ENCODE results near the gene LILRA5.
"Not testable (repeated sequence)": the region's sequence is repeated elsewhere in the genome, so short reads cannot be mapped to it uniquely, and the experiment has no call there.

LILRA5 gene

GRCh38 chr19:54280025-54280424, 32.9 kb downstream of the LILRA5 start:
- not testable (repeated sequence) for FAIRE-seq; DNase-seq (ENCODE audit: extremely low spot score, insufficient read length, low read depth)

- DNase-seq (ENCODE audit: extremely low spot score, insufficient read length, low read depth): no peak
- no peak for FAIRE-seq
These were observed 33.5 kb downstream of the LILRA5 start for GRCh38 chr19:54279406-54279962.

DNA sequence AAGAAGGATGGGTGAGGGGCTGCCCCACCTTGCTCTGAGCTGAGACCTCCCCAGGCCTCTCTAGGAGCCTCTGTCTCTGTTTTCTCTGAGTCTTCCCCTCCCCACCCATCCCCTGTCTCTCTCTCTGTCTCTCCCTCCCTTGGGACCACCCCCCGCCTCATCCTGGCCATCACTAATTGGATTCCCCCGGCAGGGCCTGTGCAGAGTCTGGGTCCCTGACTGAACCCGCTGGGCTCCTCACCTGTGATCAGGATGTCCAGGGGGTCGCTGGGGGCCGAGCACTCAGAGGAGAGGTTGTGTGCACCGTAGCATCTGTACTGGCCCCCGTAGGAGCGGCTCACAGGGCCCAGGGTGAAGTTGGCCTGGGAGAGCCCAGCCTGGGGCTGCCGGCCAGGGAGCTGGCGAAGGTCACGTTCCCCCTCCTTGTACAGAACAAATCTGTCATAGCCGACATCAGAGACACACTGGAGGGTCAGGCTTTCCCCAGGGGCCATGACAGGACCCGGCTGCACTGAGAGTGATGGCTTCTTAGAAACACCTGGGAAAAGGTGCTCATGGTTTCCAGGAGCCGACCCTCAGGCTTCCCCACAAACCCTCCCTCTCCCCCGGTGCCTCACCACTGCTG, 34.3 kb downstream of the LILRA5 start:
- not testable (repeated sequence) for DNase-seq (ENCODE audit: extremely low spot score, insufficient read length, low read depth); FAIRE-seq

DNA sequence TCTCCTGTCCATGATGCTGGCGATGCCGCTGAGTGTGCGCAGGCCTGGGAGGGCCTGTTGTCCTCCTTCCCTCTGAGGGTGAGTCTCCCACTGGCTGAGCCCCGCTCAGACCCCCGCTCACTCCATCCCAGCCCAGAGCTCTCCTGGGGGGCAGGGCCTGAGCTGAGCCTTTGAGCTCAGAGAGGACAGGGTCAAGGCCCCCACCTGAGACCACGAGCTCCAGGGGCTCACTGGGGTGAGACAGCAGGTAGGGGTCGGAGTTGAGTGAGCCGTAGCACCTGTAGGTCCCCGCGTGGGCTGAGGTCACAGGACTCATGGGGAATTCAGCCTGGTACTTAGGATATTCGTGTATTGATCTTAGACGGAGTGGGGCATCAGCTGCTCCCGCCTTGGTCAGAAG, 34.9 kb downstream of the LILRA5 start:
- FAIRE-seq; DNase-seq (ENCODE audit: extremely low spot score, insufficient read length, low read depth): not testable (repeated sequence)

GRCh38 chr19:54277111-54277615, 35.8 kb downstream of the LILRA5 start:
- DNase-seq (ENCODE audit: extremely low spot score, insufficient read length, low read depth); FAIRE-seq: not testable (repeated sequence)

DNA sequence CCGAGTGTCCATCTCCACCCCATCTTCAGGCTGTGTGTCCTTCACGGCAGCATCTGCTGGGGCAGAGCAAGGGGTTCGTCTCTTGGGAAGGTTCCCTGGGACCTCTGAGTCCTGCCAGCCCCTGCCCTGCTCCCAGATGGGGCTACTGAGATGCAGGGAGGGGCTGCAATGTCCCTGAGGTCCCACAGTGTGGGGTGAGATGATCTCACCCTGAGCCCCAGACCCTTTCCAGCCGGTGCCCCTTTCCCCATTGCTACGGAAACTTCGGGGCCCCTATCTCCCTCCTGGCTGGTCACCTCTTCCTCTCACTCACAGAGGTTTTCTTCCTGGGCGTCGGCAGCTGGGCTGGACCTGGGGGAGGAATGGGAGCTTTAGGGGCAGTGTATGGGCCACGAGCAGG, 37.0 kb downstream of the LILRA5 start:
- DNase-seq (ENCODE audit: extremely low spot score, insufficient read length, low read depth): no peak
- no peak for FAIRE-seq

GRCh38 chr19:54274516-54274915, 38.5 kb downstream of the LILRA5 start:
- FAIRE-seq; DNase-seq (ENCODE audit: extremely low spot score, insufficient read length, low read depth): not testable (repeated sequence)

- FAIRE-seq: no peak
These were observed 39.1 kb downstream of the LILRA5 start for GRCh38 chr19:54273821-54274220.

GRCh38 chr19:54272181-54272580, 40.8 kb downstream of the LILRA5 start:
- not testable (repeated sequence) for FAIRE-seq; DNase-seq (ENCODE audit: extremely low spot score, insufficient read length, low read depth)

More at GRCh38 chr19:54273821-54274220, 39.1 kb downstream of the LILRA5 start:
- DNase-seq (ENCODE audit: extremely low spot score, insufficient read length, low read depth): no peak

DNA sequence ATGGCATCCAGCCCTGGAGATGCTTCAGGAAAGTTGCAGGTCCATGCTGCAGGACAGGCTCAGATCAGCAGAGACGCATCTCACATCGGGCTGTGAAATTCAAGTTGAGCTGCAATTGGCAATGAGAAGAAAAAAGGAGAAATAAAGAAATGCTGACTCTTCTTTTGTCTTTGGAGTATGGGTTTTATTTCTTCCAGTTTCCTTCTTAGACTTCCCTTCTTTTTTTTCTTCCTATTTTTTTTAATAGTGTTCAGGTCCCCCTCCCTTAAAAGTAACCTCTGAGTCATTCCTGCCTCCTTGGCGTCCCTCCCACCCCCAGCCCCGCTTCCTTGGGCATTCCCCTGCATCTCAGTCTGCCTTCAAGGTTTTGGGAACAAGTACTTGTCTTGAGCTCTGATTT, 41.4 kb downstream of the LILRA5 start:
- DNase-seq (ENCODE audit: extremely low spot score, insufficient read length, low read depth); FAIRE-seq: not testable (repeated sequence)

- no peak for DNase-seq (ENCODE audit: extremely low spot score, insufficient read length, low read depth)
- FAIRE-seq: no peak
These were observed 41.9 kb downstream of the LILRA5 start for GRCh38 chr19:54271106-54271505.

DNA sequence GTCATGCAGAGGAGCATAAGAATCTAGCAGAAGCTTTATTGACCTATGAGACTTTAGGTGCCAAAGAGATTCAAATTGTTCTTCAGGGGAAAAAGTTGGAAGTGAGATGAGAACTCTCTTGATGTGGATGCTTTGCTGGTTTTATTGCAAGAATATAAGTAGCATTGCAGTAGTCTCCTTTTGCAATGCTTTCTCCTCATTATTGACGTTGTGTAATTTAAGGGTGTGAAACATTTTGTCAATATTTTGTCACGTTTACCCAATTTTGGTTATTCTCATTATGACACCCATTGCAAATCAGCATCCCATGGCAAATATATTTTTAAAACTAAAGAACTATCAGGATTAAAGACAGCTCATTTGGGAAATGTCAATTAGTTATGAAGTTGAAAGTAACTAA, 44.0 kb downstream of the LILRA5 start:
- no peak for DNase-seq (ENCODE audit: extremely low spot score, insufficient read length, low read depth)
- FAIRE-seq: no peak

- FAIRE-seq (peak; percentile 80), DNase-seq (ENCODE audit: extremely low spot score, insufficient read length, low read depth) (peak; percentile 28)
These were observed 46.8 kb downstream of the LILRA5 start for GRCh38 chr19:54266133-54266532.

- no peak for FAIRE-seq
These were observed 50.5 kb downstream of the LILRA5 start for GRCh38 chr19:54262470-54262869.

DNA sequence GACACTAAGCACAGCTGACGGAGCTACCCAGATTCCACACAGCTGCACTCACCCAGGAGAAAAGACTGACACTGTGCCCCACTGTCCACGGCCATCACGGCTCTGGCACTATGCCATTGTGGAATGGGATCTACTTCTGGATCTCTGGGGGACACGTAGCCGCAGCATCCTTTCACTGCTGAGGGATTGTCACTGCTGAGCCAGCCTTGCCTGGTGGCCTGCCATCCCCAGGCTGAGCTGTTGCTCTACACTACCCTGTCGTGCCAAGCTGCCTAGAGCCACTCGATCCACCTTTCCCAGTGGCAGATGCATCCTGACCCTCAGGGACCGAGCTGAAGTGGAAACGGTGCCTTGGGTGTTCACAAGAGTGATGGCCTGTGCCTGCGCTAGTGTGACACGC, 50.9 kb downstream of the LILRA5 start:
- DNase-seq (ENCODE audit: extremely low spot score, insufficient read length, low read depth) (no peak), FAIRE-seq (no peak)

More at GRCh38 chr19:54262470-54262869, 50.5 kb downstream of the LILRA5 start:
- DNase-seq (ENCODE audit: extremely low spot score, insufficient read length, low read depth): no peak

DNA sequence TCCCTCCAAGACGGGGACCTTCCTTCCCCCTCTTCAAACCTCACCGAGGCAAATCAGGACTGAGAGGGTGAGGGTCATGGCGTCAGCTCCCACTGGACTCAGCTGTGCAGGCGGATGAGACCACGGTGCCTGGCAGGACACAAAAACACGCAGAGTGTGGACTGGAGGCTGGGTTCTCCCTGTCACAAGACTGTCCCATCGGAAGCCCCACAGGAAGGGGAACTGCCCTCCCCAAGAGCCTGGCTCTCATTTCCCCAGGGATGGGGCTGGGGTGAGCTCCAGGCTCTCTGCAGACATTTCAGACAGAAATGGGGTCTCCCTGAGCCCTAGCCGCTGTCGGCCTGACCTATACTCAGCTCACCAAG, 55.9 kb downstream of the LILRA5 start, which contains the start of gene LILRB5:
Gene LILRB5, minus strand, starts transcription at position 158 of the 365 bp plus-strand sequence. Its CDS starts 80 bp downstream, at position 78.
- FAIRE-seq: no peak
- DNase-seq (ENCODE audit: extremely low spot score, insufficient read length, low read depth): no peak
